T-helper 1 cell (primary cell): ENCODE results near the gene ATP1B1.

ENCODE experiments used
- DNase-seq, 5 donors: peaks; one replicate each; pipeline ENCODE4 v3.0.0-alpha.2; 2012 to 2020

The ATP1B1 gene

DNA sequence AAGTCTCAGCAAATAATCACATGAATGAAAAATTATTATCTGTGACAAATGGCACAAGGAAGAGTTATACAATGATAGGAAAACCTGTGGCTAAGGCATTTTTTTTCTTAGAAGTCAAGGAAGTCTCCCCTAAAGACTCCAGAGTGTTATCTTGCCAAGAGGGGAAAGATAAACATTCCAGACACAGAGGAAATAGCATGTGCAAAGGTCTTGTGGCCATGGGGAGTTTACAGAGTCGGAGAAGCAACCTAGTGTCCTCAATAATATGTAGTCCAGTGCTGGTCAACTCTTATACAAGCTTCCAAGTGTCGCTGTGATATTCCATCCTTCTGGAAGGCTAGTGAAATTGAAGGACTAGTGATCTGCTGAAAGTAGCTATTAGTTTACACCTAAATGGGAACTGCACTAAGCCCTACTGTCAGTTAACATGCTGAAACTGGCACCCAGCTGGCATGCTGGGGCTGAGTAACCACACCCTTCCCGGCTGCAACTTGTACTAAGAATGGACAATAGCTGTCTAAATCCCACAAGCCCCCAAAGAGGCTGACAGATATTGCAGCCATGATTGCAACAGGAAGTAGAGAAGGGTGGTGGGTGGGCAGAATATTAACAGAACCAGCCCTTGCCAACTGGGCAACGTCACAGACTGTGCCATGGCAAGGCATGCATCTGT, 11.5 kb upstream of the ATP1B1 start:
- no peak for DNase-seq

DNA sequence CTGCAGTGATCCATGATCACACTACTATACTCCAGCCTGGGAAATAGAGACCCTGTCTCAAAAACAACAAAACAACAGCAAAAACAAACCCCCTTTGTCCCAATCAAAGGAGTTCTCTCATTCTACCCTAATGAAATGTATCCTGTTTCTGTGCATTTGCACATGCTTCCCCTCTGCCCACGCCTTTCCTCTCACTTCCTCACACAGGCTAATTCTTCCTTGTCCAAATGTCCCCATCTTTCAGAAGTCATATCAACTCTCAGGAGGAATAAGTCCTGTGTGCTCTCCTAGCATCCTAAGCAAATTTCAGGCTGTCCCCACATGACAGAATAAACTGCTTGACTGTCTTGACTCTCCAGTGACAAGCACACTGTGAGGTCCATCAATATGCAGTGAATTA, 8.1 kb upstream of the ATP1B1 start:
- no peak for DNase-seq

DNA sequence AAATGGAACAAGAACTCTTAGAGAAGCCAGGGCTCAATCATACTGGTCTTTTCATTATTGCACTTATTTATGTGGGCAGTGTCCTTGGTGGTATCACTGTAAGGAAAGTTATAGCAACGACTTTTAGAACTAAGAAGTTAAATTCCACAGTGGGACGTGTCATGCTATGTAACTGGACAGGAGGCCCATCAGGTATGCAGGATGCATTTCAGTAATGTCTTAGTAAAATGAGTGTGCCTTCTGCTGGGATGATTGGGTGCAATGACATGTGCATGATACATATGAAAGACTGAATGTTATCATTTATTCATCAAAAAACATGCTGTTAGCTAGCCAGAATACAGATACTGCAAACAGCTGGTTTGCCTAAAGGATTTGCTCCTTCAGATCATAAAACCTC, 6.9 kb upstream of the ATP1B1 start:
- DNase-seq = no peak

DNA sequence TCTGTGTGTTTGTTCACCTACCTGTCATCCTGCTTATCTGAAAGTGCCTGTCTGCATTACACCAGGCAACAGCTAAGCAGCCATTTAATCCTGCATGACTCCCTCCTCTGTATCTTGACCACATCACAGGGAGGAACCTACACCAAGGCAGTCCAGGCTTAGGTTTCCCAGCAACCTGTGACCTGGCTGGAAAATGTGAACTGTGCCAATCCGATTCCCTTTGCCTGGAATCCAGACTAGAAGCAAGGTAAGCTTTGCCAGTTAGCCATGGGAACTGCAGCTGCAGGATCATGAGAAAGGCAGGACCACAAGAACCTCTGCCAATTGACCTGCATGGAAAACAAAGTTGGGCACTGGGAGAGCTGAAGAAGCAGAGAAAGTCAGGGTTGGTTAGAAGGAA, 6.3 kb upstream of the ATP1B1 start:
- DNase-seq = no peak

DNA sequence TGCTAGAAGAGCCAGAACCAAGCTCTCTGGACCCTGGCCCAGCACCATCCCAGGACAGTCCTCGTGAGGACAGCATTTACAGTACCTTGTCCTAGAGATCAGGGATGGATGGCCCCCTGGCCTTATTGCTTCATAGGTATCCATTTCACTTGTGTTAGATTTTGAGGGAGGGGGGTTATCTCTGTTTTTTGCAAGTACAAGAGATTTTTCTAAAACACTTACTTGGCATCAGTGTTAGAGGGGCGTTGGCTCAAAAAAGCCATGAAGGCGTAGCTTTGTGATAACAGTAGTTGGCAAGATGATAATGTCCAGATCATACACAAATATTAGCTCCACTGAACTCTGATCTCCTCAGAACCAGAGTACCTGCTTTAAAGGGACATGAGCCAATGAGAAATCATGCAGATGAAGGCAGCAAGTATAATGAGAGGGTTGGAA, 5.8 kb upstream of the ATP1B1 start:
- DNase-seq = no peak

DNA sequence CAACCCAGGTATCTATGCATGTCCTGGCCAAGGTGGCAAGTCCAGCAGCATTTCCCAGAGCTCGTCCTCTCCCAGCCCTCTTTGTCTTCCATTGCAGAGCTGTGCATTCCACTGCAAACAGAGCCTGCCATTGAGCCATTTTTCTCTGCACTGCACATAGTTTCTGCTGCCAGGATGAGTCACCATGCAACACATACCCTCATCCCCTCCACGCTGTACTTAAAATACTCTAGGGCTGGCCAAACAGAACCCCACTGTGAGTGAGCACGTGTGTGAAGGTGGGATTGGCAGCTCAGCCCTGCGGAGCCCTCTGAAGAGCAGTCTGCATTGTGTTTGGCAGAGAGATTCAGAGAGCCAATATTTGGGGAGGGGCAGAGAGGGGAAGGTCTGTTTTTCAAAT, 3.9 kb upstream of the ATP1B1 start:
- DNase-seq = no peak

DNA sequence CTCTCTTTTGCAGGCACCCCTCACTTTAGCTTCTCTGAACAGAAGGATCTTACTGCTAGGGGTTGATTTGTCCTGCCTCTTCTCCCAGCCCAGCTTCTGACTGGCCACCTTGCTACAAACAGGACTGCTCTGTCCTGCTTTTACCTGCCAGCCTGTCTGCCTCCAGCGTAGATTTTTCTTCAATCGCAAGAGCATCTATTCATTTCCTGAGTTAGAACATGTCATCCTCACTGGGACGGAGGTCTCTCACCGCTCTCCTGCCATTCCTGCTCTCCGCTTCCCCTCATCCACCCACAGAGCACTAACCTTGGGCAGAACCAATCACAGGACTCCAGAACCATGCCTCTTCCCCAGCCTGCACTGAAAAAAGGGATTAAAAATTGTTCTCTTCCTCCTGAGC, 3.5 kb upstream of the ATP1B1 start:
- DNase-seq = no peak

DNA sequence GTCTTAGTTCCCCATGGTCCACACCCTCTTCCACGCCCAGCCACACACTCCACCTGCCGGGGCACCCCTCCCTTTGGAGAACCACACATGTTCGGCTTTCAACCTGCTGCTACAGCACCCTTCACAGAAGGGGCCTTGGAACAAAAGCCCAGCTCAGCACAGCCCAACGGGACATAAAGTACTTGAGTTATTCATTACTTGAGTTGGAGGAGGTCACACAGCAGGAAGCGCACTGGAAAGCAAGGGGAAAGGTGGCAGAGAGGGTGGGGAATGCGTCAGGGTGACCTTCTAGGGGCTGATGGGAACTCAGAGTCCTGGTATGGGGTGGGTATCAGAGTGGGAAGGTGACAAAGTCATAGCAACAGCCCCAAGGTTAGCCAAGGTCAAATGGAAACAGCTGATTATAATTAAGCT, 3.0 kb upstream of the ATP1B1 start:
- no peak for DNase-seq

DNA sequence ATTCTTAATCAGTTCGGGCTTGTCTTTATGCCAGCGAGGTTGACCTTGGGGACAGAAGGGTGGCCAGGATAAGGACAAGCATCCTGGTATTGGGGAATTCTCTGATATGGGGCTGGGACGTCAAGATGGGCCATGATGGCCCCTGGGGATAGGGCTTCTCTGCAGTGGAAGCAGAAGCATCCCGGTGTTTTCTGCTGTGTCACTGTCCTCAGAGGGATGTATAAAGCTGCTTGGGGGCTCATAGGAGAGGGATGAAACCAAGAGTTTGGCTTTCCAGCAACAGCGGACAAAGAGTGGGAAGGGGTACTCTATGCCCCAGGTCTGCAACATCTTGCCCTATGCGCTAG, 1.4 kb upstream of the ATP1B1 start:
- DNase-seq = no peak

DNA sequence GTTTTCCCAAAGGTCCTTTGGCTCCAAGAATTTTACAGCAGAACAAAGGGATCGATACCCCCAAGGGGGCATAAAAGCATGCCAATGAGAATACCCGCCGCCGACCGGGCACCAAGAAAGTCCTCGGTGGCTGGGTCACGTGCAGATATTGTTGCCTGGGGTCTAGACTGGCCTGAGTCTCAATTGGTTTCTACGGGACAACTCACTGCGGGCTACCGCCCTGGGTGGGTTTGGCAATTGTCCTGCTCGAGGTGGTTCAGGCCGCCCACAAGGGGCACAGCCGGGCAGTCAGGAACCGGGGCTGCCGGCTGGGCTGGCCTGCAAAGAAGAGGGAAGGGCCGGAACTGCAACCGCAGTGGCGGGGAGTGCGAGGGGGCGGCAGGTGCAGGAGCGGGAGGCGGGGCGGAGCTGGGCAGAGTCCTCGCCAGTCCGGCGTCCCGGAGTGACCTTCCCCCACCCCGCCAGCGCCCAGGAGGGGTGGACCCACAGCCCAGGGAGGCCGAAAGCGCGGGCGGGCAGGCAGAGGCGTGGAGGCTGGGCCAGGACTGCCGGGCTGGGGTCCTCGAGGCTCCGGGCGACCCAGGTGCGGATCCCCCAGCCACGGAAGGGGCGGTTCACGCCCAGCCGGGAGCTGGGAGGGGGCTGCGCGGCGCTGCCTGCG, 926 bp upstream of the ATP1B1 start:
- DNase-seq = peak in 4 of 5 donors; percentile 22 to 41 (median 24)

DNA sequence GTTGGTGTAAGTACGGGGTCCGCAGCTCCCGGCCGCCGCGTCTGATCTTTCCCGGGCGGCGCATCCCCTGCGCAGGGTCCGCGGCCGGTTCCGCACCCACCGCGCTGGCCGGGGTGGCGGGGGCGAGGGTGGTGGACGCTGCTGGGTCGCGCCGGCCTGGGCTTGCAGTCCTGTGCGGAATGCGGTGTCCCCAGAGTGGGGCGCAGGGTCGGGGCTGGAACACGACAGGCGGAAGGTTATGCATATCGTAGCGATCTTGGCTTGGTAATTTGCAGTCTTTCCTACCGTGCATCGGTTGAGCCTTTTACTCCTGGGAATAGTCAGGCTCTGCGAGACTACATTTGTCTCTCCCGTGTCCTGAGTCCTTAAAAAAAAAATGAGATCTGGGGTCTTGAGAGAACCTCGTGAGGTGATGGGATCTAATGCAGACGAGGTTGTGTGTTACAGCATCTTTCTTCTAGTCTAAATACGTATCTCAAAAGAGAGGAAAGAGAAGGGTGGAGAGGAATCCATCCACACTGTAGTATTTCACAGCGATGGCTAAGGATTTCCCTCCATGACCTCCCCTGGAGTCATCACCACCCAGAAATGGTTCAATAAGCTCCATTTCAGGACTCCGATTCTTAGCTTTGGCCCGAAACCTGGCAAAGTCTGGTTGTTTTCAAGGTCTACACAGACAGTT, 572 bp downstream of the ATP1B1 start:
- DNase-seq = peak in 1 of 5 donors; percentile 9

DNA sequence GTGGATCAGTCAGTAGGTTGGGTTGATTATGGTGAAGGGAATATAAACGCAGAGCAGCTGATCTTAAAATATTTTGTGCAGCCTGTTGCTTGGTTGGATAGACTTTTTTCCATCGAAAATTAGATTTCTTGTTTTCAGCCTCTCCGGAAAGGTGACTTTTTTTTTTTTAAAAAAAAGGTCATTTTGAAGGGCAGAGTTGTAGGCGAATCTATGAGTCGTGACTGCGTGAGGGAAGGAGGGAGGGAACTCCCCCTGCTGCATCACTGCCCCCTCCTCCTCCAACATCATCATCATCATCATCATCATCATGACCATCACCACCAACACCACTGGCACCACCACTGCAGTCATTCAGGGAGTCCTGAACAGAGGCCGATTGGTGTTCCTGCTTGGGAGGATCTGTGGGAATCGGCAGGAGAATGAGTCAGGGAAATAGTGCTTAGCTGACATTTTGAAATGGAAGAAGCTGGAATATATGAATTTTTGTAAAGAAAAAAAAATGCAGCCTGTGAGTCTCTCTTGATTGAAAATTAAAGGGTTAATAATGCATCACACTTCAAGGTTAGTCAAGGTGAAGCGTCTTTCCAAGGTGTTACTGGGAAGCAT, 1.2 kb downstream of the ATP1B1 start:
- DNase-seq = no peak

DNA sequence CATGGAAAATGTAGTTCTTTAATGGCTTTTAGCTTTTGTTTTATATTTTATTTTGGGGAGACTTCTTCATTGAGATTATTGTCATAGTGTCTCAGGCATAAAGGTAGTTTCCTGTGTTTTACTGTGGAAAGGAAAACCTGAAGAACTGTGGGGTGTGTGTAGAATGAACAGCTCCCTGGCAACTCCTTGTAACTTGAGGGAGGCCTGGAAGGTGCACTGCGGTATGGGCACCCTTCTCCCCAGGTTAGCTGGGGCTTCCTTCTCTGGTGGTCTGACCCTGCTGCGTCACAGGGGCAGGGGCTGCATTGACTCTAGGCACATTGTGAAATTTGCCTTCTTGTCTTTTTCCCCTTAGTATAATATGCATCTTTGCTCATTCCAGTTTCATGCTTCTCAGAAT, 1.7 kb downstream of the ATP1B1 start:
- no peak for DNase-seq

DNA sequence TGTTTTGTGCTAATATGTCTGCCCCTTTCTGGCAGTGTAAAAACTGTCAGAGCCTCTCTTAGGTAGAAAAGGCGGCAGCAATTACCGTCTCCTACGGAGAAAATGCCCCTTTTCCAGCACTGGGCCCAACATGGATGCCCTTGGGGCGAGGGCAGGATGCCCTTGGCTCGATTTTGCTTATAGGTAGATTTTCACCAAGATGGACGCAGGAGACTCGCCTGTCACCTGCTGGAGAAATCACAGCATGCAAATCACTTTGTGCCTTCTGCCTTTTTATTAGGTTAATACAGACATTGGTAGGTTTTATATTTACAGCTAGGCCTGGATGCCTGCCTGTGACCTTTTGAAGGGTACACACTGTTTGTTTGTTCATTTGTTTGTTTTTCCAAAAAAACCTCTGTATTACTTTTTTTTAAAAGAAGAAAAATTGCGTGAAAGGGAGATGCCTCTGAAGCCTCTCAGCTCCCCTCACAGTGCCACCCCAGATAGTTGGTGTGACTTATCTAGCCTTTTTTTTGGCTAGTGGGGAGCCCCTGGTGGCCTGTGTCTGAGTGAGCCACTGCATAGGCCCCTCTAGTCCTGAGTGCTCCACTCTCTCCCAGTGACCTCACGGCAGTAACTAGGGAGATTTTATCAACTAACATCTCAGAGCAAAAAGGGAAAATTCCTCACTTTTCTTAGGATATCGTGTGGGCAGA, 2.5 kb downstream of the ATP1B1 start:
- DNase-seq = no peak

DNA sequence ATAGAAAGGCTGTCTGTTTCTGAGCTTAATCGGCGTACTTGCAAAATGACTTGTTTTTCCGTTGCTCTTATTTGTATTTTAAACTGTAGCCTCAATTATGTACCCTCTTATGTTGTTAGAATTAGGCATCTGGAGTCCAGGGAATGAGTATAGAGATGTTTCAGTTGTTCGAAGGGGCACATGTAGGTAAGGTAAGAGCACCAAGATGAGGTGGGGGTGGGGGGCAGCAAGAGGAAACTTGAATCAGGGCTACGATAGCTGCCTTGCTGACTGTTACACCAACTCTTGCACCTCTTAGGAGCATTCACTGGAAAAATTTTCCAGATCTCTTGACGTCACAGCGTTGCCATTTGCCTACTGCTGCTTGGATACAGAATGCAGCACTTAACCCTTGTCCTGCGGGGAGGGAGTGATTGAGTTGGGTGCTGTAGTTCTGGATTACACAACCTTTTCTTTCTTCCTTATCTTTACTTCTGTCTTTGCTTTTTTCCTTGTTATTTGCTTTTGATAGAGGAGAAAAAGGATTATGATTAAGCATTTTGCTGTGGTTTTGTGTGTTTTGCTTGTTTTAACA, 3.2 kb downstream of the ATP1B1 start:
- DNase-seq = no peak

DNA sequence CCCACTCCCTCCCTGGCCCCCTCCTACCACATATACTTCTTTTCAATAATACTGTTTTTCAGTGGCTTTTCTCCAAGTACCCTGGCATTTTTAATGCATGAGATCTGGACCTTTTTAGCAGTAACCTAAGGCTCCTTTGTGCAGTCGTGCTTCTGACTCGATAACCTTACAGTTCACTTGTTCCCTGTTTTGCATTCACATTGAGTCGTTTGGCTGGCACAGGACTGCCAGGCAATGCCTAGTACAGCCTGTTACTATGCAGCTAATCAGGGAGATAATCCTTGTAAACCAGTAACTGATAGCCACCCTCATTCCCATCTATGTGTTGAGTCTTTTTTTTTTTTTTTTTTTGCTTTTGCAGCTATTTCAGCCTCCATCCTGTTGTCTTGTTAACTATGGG, 3.7 kb downstream of the ATP1B1 start:
- DNase-seq = no peak

DNA sequence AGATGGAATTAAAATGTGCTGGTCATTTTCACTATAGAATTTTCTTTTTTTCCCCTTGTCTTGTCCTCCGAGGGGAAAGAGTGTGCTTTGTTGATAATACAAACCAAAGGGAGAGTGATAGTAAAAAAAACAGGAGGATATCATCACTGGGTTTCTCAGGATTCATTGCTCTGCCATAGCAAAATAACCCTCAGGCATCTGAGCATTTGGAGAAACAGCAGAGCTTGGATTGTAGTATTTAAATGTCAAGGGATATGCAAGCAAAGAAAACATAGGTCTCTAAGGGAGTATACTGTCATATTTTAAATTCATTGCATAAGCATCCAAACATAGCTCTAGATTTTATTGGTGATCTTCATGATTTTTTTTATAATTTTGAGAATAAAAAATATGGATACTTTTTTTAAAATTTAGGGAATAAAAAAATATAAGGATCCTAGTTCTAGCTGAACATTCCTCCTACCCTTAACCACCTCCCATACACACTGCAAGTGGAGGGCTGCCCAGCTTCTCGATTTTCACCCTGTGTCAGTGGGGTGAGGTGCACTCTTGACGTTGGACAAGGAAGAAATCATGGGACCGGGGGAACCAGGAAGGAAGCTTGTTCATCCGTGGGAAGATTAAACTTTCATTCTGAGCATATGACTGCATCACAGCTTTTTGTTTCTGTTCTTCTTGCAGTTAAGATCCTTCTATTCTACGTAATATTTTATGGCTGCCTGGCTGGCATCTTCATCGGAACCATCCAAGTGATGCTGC, 4.4 kb downstream of the ATP1B1 start:
- no peak for DNase-seq

DNA sequence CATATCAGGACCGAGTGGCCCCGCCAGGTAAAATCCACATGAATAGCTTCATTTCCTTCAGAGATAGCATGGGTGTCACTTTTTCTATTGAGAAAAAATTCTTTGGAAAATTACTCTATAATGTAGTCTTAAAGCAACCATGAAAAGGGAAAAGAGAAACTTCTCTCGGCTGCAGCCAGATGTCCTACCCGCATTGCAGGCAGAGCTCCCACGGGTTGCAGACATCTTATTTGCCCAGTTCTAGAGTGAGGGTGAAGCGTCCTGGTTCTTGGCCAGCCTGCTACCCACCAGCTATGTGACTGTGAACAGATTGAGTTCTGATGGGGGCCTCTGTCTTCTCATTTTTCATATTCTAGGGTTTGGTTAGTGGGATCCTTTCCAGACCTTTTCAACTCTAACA, 5.0 kb downstream of the ATP1B1 start:
- DNase-seq = no peak

DNA sequence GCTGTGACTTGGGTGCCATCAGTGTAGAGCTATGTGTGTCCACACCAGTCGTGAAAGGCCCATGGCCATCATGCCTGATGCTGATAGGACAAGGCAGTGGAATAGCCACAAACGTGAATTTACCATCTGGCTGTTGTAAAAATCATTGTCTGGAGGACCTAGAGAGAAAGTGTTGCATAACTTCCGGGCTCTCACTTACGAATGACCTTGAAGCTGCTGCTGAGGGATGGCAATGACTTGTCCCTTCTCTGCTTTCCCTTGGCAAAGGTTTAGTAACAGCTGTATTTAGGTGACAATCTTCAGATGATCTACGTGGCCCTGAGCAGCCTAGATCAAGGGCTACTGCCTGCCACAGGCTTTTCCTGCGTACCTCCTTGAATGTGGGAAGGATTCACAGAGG, 5.8 kb downstream of the ATP1B1 start:
- no peak for DNase-seq

DNA sequence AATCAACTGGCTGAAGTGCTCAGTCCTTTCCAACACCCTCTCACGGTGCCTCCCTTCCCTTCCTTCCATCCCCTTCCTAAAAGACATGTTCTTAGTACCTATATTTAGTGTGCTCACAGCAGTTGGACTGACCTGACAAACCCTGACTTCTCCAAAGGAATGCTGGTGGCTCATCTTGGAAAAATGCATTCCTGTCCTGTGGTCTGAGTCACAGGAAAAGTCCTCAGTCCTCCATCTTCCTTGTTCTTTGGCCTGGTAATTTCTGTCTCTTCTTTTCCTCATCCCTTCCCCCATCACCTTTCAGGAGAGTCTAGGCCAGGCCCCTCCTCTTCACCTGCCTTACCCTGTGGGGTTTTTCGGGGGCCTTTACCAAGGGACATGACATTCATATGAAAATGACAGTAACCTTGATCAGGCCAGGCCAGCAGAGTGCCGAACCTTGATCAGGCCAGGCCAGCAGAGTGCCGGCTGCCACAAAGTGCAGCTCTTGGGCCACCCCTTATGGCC, 7.2 kb downstream of the ATP1B1 start:
- no peak for DNase-seq

DNA sequence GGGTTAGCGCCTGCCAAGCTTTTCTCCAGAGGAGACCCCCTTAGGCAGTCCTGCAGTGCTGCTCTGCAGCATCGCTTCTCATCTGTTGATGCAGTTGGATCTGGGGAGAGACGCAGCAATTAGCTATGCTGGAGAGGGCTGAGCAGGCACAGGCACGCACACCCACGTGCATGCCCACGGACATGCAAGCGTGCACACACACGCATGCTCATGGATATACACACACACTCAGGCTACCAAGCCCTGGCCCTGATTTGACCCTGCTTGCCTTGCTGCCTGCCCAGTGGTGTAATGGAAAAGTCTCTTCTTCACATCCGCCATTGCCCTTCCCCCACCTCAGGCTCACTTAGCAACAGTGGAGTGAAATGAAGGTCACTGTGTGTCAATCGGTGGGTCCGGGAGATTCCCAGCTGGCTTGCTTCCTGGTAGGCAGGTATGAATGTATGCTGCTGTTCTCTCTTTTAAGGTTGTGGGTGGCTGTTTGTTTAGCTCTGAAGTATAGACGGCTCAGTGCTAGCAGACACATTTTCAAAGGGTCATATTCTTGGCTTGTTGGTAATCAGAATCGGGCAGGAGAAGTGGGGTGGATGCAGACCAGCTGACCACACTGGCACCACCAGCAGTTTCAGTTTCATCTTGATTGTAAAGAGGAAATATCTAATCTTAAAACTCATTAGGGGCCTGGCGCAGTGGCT, 9.5 kb downstream of the ATP1B1 start:
- DNase-seq = no peak
